Epithelial cell of proximal tubule (primary cell): Measurements from ENCODE around the gene ATP6V0B. TPM values are rescaled to one million over a fixed set of nuclear protein-coding genes. Genes with fewer than 3 reads are reported as not detected.

ENCODE experiments used
- DNase-seq: peaks from one replicate; pipeline ENCODE4 v3.0.0-alpha.2; 2011; ENCODE audit warnings: low read depth
- H3K4me3 ChIP-seq: 2 replicates; pipeline ENCODE4 v1.5.1; 2011; ENCODE audit warnings: low read depth, mild to moderate bottlenecking, low read length
- CTCF ChIP-seq: conservative IDR thresholded peaks from 2 replicates; pipeline ENCODE4 v1.5.1; 2012; ENCODE audit warnings: low read depth, mild to moderate bottlenecking, low read length
- total RNA-seq: library from RNA; depleted of rRNA; stranded (reverse); fragments of >200 nt; gene quantifications from 2 replicates; pipeline ENCODE4 v1.2.3, GENCODE V29; 2015

Gene ATP6V0B
- total RNA-seq, 1 donor from 2014 or later = 139 TPM

- no peak for TF ChIP-seq CTCF
- DNase-seq = no peak
- H3K4me3 ChIP-seq = peak overlapping the region; percentile 71
Observed at GRCh38 chr1:43970502-43970901, 4.3 kb upstream of the ATP6V0B start.

GRCh38 chr1:43970911-43971310, 3.8 kb upstream of the ATP6V0B start:
- no peak for DNase-seq
- no peak for TF ChIP-seq CTCF
- peak overlapping the region; percentile 71 for H3K4me3 ChIP-seq

GRCh38 chr1:43971336-43971980, 3.3 kb upstream of the ATP6V0B start:
- TF ChIP-seq CTCF = no peak
- no peak for DNase-seq
- no peak overlapping the region for H3K4me3 ChIP-seq

GRCh38 chr1:43973981-43974442, 748 bp upstream of the ATP6V0B start:
- no peak for DNase-seq
- no peak for TF ChIP-seq CTCF
- H3K4me3 ChIP-seq = peak overlapping the region; percentile 98

GRCh38 chr1:43975249-43975961, 645 bp downstream of the ATP6V0B start:
- TF ChIP-seq CTCF = no peak
- peak overlapping the region; percentile 98 for H3K4me3 ChIP-seq
- no peak for DNase-seq

- DNase-seq = no peak
- peak; percentile 9 for TF ChIP-seq CTCF
- peak overlapping the region; percentile 98 for H3K4me3 ChIP-seq
Observed at GRCh38 chr1:43976045-43976444, 1.3 kb downstream of the ATP6V0B start.
